Neural crest cell (in vitro differentiated cells): ENCODE results near the gene TMPRSS11D. TPM values are rescaled to one million over a fixed set of nuclear protein-coding genes. Genes with fewer than 3 reads are reported as not detected.

Experiments used
- DNase-seq: peaks from one replicate; pipeline ENCODE4 v3.0.0; 2021; ENCODE audit warnings: low read depth, mixed read lengths, low spot score
- H3K27ac Mint-ChIP-seq: one replicate; pipeline ENCODE4 v1.8.0; 2021; ENCODE audit warnings: mild to moderate bottlenecking, mixed read lengths; ENCODE audit not compliant: unreplicated experiment
- H3K27me3 Mint-ChIP-seq: 2 replicates; pipeline ENCODE4 v1.8.0; 2021; ENCODE audit warnings: low read depth, mild to moderate bottlenecking, mixed read lengths
- H3K36me3 Mint-ChIP-seq: 2 replicates; pipeline ENCODE4 v1.8.0; 2021; ENCODE audit warnings: low read depth, mild to moderate bottlenecking, mixed read lengths
- H3K4me1 Mint-ChIP-seq: 2 replicates; pipeline ENCODE4 v1.8.0; 2021; ENCODE audit warnings: mixed read lengths
- H3K4me3 Mint-ChIP-seq: one replicate; pipeline ENCODE4 v1.8.0; 2021; ENCODE audit warnings: mild to moderate bottlenecking, mixed read lengths
- H3K9me3 Mint-ChIP-seq: 2 replicates; pipeline ENCODE4 v1.8.0; 2021; ENCODE audit warnings: mixed read lengths
- CTCF ChIP-seq: fragments of 200-600 bp; sonication (generic); conservative IDR thresholded peaks from 2 replicates; pipeline ENCODE4 v1.5.0; 2021; ENCODE audit warnings: antibody characterized with exemption, mild to moderate bottlenecking
- total RNA-seq: library from RNA; stranded (reverse); gene quantifications from 2 replicates; pipeline ENCODE4 v1.2.1, GENCODE V29; 2021

TMPRSS11D gene
- total RNA-seq, 1 donor from 2014 or later = not detected

GRCh38 chr4:67873116-67873515 is 10.7 kb downstream of the TMPRSS11D start:
- no peak overlapping the region for H3K4me3 Mint-ChIP-seq
- no peaks in the 10 kb centered on the region for H3K9me3 Mint-ChIP-seq
- no peak overlapping the region for H3K27ac Mint-ChIP-seq
- DNase-seq = no peak
- H3K4me1 Mint-ChIP-seq = no peaks in the 10 kb centered on the region
- H3K27me3 Mint-ChIP-seq = no peaks in the 10 kb centered on the region
- H3K36me3 Mint-ChIP-seq = no peaks in the 10 kb centered on the region
- no peak for TF ChIP-seq CTCF

GRCh38 chr4:67871867-67872266 is 11.9 kb downstream of the TMPRSS11D start:
- H3K4me1 Mint-ChIP-seq = no peaks in the 10 kb centered on the region
- TF ChIP-seq CTCF = peak; percentile 64
- no peak overlapping the region for H3K27ac Mint-ChIP-seq
- DNase-seq = no peak
- peaks cover 7% of the 10 kb centered on the region for H3K9me3 Mint-ChIP-seq
- no peak overlapping the region for H3K4me3 Mint-ChIP-seq
- no peaks in the 10 kb centered on the region for H3K36me3 Mint-ChIP-seq
- H3K27me3 Mint-ChIP-seq = no peaks in the 10 kb centered on the region

- Mint-ChIP-seq H3K9me3 (peaks cover 11% of the 10 kb centered on the region), H3K27ac (no peak overlapping the region), H3K4me1 (no peaks in the 10 kb centered on the region), H3K36me3 (no peaks in the 10 kb centered on the region), H3K4me3 (no peak overlapping the region), H3K27me3 (no peaks in the 10 kb centered on the region)
- DNase-seq = no peak
- no peak for TF ChIP-seq CTCF
Observed at GRCh38 chr4:67869580-67870190, 14.1 kb downstream of the TMPRSS11D start.

GRCh38 chr4:67861513-67861912 is 22.3 kb downstream of the TMPRSS11D start:
- Mint-ChIP-seq H3K27ac (no peak overlapping the region), H3K9me3 (peaks cover 11% of the 10 kb centered on the region), H3K4me3 (no peak overlapping the region), H3K4me1 (no peaks in the 10 kb centered on the region), H3K27me3 (no peaks in the 10 kb centered on the region), H3K36me3 (no peaks in the 10 kb centered on the region)
- TF ChIP-seq CTCF = no peak
- no peak for DNase-seq

GRCh38 chr4:67853336-67853735 is 30.5 kb downstream of the TMPRSS11D start:
- H3K27ac Mint-ChIP-seq = no peak overlapping the region
- TF ChIP-seq CTCF = no peak
- no peaks in the 10 kb centered on the region for H3K4me1 Mint-ChIP-seq
- H3K36me3 Mint-ChIP-seq = no peaks in the 10 kb centered on the region
- DNase-seq = no peak
- peaks cover 2% of the 10 kb centered on the region for H3K9me3 Mint-ChIP-seq
- H3K27me3 Mint-ChIP-seq = no peaks in the 10 kb centered on the region
- H3K4me3 Mint-ChIP-seq = no peak overlapping the region
